Measurements from ENCODE around the gene ADAM22.

- no peak for TF ChIP-seq CTCF (IDR thresholded peaks at IDR 0.05)
- no peak for TF ChIP-seq ZFX (IDR thresholded peaks at IDR 0.05; ENCODE audit: borderline replicate concordance)
Observed at GRCh38 chr7:88208521-88208920, 274.5 kb downstream of the ADAM22 start.

Data from 22Rv1 (cell line).